Stimulated activated CD4-positive, alpha-beta T cell treated with anti-CD3 and anti-CD28 coated beads, Interleukin-12 subunit alpha, Interleukin-12 subunit beta, amount 100 ng/mL, for 48 hours (primary cell): Measurements from ENCODE around the gene FEM1A.
"Not testable (repeated sequence)": the region's sequence is repeated elsewhere in the genome, so short reads cannot be mapped to it uniquely, and the experiment has no call there.

Experiments
- DNase-seq, 3 donors: peaks; one replicate each; pipeline ENCODE4 v3.0.0-alpha.2; 2020; ENCODE audit warnings: low read depth in 2 of 3, low spot score in 1 of 3

Gene FEM1A

GRCh38 chr19:4791183-4792018, at the start of gene FEM1A:
Gene FEM1A, plus strand, starts transcription at chr19:4791734. Its CDS starts 121 bp downstream, at chr19:4791855.
- DNase-seq: peak; percentile 96 to 97 (median 96)

DNA sequence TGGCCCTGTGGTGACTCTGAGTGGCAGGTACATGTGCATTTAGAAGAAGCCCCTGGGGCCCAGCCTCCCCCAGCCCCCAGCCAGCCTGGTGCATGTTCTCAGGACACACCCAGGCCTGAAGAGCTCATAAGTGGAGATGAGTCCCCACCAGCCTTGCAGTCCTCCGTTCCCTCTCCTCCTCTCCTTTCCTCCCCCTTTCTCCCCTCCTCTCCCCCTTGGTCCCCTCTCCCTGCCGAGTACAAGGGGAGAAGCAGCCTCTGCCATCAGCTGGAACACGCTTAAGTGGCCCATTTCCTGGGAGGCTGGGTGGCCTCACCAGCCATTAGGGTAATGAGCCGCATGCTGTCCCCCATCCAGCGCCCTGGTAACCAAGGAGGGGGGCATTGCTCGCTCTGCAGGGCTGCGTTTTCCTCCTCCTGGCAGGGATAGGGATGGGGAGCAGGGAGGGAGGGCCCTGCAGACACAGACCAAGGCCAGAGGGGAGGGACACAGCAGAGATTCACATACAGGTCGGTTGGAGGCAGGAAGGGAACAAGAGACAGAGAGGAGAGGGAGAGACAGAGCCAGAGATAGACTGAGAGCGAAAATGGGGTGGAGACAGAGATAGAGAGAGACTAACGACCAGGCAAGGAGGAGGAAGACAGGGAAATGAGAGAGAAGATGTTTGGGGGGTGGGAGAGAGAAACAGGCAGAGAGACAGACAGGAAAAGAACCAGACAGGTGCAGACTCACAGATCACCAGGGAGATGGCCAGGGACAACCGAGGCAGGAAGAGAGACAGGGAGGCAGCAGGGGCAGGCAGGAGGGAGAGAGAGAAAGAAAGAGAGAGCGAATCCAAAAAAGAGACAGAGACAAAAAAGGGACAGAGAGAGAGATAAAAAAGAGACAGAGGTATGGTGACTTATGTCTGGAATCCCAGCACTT, 48.5 kb upstream of the FEM1A start:
- no peak for DNase-seq

GRCh38 chr19:4744451-4745174, 46.9 kb upstream of the FEM1A start:
- no peak for DNase-seq

DNA sequence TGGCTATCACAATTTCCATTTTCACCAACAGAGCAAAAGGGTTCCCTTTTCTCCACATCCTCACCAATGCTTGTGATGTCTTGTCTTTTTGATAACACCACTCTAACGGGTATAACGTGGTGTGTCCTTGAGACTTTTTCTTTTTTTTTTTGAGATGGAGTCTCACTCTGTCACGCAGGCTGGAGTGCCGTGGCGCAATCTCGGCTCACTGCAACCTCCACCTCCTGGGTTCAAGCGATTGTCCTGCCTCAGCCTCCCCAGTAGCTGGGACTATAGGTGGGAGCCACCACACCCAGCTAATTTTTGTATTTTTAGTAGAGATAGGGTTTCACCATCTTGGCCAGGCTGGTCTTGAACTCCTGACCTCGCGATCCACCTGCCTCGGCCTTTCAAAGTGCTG, 46.4 kb upstream of the FEM1A start:
- not testable (repeated sequence) for DNase-seq

DNA sequence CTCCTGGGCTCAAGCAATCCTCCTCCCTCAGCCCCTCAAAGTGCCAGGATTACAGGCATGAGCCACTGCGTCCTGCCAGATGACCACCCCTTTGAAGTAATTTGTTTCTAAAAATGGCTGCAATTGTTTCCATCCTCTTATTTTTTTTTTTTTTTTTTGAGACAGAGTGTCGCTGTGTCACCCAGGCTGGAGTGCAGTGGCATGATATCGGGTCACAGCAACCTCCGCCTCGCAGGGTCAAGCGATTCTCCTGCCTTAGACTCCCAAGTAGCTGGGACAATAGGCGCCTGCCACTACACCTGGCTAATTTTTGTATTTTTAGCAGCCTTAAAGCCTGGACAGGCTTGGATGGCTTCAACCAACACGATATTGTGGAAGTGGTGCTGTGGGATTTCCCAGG, 45.5 kb upstream of the FEM1A start:
- DNase-seq: no peak

- DNase-seq: no peak
Measured at GRCh38 chr19:4748185-4748584, 43.3 kb upstream of the FEM1A start.

GRCh38 chr19:4748589-4748988, 42.9 kb upstream of the FEM1A start:
- no peak for DNase-seq

DNA sequence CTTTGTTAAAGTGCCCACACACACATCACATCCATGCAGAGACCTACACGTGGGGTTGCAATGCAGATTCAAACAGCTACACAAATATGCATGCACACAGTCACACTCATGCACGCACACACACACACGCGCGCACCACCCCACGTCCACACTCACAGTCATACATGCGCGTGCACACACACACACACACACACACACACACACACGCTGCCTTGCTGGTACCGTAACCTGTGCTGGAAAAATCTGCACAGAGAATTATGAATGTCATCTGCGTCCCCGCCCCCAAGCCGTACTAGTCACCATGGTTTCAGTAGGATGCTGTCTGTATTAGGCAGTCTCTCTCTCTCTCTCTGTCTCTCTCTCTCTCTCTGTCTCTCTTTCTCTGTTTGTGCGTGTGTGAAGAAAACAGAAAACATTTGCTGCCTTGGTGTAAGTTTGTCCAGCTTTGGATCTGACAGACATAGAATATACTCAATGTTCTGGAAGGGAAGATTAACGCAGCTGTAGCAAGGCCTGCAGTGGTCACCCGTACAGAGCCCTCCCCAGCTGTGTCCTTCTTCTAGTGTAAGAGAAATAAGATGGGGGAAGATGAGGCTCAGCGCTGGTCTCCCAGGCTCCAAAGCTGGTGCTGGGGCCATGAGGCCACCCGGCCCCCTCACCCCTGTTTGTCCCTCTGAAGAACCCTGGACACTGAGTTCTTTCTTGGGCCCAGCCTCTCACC, 41.5 kb upstream of the FEM1A start:
- DNase-seq: no peak

DNA sequence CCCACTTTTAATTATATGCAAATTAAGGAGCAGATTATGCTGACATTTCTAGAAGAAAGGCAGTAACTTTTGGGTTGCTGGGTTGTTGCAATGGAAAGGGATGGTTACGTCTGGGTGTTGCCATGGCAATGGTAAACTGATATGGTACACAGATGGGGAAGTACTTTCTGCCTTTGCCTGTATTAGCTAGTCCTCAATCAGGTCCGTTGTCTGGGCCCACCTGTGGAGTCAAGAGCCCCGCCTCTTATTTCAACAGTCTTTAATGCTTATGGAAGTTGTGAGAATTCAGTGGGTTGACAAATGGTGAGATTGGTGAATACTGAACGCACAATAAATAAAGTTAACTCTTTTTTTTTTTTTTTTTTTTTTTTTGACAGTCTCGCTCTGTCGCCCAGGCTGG, 37.3 kb upstream of the FEM1A start:
- no peak for DNase-seq

- DNase-seq: no peak
Measured at GRCh38 chr19:4755459-4755858, 36.1 kb upstream of the FEM1A start.

GRCh38 chr19:4758082-4758481, 33.5 kb upstream of the FEM1A start:
- no peak for DNase-seq

- DNase-seq: no peak
Measured at GRCh38 chr19:4758659-4759058, 32.9 kb upstream of the FEM1A start.

GRCh38 chr19:4759388-4760284, 31.9 kb upstream of the FEM1A start:
- peak; percentile 31 to 70 (median 33) for DNase-seq

GRCh38 chr19:4760285-4760650, 31.3 kb upstream of the FEM1A start:
- no peak for DNase-seq

DNA sequence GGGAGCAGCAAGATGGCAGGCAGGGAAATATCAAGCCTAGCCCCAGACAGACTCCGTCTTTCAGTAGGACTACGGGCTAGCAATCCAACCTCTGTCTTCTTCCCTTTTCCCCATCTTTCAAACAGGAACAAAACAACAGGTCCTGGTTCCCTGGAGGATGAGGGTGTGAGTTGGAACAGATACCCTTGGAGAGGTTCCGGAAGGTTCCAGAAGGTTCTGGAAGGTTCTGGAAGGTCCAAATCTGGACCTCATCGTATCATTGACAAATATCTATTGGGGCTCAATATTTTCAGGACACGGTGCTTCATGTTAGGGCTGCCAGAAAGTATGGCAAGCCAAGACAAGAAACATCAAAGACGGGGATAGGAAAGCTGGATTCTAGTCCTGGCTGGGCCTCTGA, 28.5 kb upstream of the FEM1A start:
- no peak for DNase-seq

- DNase-seq: no peak
Measured at GRCh38 chr19:4764393-4764660, 27.2 kb upstream of the FEM1A start.

- DNase-seq: peak; percentile 66 to 85 (median 71)
Measured at GRCh38 chr19:4768934-4769777, 22.4 kb upstream of the FEM1A start.

GRCh38 chr19:4772566-4772965, 19.0 kb upstream of the FEM1A start:
- DNase-seq: no peak

DNA sequence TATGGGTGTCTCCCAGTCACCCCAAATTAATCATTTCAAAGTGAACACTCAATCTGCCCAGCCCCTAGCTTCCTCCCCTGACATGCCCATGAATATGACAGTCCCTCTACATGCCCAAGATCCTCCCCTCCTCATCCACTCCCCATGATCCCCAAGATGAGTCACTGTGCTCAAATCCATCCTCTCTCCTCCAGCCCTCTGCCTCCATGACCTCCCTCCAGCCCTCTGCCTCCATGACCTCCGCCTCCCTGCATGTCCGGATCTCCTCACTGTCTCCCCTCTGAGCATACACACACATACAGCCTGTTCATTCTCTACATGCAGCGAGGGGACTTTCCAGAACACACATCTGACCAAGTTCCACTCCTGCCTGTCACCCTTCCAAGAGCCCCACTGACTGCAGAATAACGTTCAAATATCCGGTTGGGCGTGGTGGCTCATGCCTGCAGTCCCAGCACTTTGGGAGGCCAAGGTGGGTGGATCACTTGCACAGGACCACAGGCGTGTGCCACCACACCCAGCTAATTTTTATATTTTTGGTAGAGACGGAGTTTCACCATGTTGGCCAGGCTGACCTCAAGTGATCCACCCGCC, 18.4 kb upstream of the FEM1A start:
- DNase-seq: no peak
